NT2/D1 (cell line): ENCODE measurements around the gene C19orf67.

Experiments
- YY1 ChIP-seq: IDR thresholded peaks from 2 replicates; pipeline ENCODE4 v1.6.1; 2011; ENCODE audit not compliant: insufficient read length, insufficient read depth
- ZNF274 ChIP-seq: IDR thresholded peaks from 2 replicates; pipeline ENCODE4 v1.6.1; 2011; ENCODE audit warnings: mild to moderate bottlenecking, low read depth, low read length

- TF ChIP-seq YY1 (no peak), ZNF274 (no peak)
Measured at GRCh38 chr19:14063105-14063504, 22.5 kb downstream of the C19orf67 start.
